Measurements from ENCODE around the gene CLDN2. TPM values are rescaled to one million over a fixed set of nuclear protein-coding genes. Genes with fewer than 3 reads are reported as not detected.
"Not testable (repeated sequence)": the region's sequence is repeated elsewhere in the genome, so short reads cannot be mapped to it uniquely, and the experiment has no call there.

CLDN2 gene, protein sequence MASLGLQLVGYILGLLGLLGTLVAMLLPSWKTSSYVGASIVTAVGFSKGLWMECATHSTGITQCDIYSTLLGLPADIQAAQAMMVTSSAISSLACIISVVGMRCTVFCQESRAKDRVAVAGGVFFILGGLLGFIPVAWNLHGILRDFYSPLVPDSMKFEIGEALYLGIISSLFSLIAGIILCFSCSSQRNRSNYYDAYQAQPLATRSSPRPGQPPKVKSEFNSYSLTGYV
- total RNA-seq (140 TPM), polyA plus RNA-seq (ENCODE audit: insufficient read depth, low read depth, low replicate concordance) (74.1 TPM)
- long read RNA-seq, donor 1: 0 reads
- long read RNA-seq, donor 2: 0 reads
- long read RNA-seq, donor 3: 0 reads
- long read RNA-seq, donor 4, partial matches to known transcripts: 16 of 17 reads
- long read RNA-seq, donor 4, other reads (novel, unspliced or antisense): 0 of 17 reads
- long read RNA-seq, donor 5: 0 reads
- long read RNA-seq, donor 6, partial matches to known transcripts: 0 of 1 reads
- long read RNA-seq, donor 6, other reads (novel, unspliced or antisense): 0 of 1 reads
- long read RNA-seq, donor 7, partial matches to known transcripts: 122 of 123 reads
- long read RNA-seq, donor 7, other reads (novel, unspliced or antisense): 0 of 123 reads
- long read RNA-seq, donor 8: 0 reads
- long read RNA-seq, donor 9: 0 reads
- long read RNA-seq, donor 10, partial matches to known transcripts: 25 of 26 reads
- long read RNA-seq, donor 10, other reads (novel, unspliced or antisense): 0 of 26 reads

DNA sequence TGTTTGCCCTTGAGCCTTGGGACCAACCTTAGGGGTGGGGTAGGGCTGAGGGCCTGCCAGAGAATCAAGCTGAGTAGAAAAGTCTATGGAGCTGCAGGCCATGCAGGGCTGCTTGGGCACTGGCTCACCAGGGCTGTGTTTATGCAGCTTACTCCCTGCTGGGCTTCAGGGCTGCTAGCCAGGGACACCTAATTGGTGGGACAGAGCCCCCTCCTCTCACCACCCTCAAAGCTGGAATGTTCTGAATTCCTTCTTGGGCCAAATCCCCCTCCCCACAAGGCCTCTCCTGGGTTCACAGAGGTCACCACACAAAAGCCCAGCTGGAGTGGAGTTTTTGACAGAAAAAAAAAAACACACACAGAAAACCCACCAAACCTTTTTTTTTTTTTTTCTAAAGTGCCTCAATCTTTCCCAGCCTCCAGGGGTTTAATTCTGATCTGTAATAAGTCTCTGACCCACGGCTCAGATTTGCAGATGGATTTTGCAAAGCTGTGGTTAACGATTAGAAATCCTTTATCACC, at the start of gene CLDN2:
Gene CLDN2 (plus strand): TSS at position 471 of the 521 bp plus-strand sequence. CDS start 7,827 bp downstream, outside the sequence.
- intact Hi-C loops (cut with DNase I): no loop called here
- FAIRE-seq: no peak

DNA sequence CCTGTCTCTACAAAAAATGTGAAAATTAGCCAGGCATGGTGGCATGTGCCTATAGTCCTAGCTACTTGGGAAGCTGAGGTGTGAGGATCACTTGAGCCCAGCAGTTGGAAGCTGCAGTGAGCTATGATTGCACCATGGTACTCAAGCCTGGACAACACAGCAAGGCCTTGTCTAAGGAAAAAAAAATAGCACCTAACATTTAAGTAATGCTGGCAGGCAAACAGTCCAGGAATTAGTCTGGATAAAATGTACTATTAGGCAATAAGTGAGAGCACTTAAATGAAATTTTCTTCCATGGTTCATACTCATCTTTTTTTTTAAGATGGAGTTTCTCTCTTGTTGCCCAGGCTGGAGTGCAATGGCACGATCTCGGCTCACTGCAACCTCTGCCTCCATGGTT, 47.4 kb upstream of the CLDN2 start:
- FAIRE-seq; H3K4me1 ChIP-seq (ENCODE audit: control insufficient read depth in 2 of 3, insufficient read depth in 2 of 3, low read depth in 1 of 3, low read length in 3 of 3); H3K9ac ChIP-seq (ENCODE audit: low read length in 3 of 3); H3K36me3 ChIP-seq (ENCODE audit: control insufficient read depth in 2 of 3, insufficient read depth in 3 of 3, low read length in 3 of 3); H3K27ac ChIP-seq (ENCODE audit: low read depth in 2 of 2, low read length in 2 of 2); H3K4me3 ChIP-seq (ENCODE audit: low read length in 3 of 3); intact Hi-C loops (cut with DNase I); H3K27me3 ChIP-seq (ENCODE audit: control insufficient read depth, insufficient read depth, low read length); DNase-seq; H3K9me3 ChIP-seq (ENCODE audit: control insufficient read depth in 2 of 3, insufficient read depth in 1 of 3, low read length in 3 of 3): not testable (repeated sequence)

More for the DNA sequence above, at the start of gene CLDN2:
- no peaks in the 10 kb centered on the region for H3K4me1 ChIP-seq (ENCODE audit: control insufficient read depth in 2 of 3, insufficient read depth in 2 of 3, low read depth in 1 of 3, low read length in 3 of 3)
- no peak within 1 kb of the TSS for H3K27ac ChIP-seq (ENCODE audit: low read depth in 2 of 2, low read length in 2 of 2)
- TF ChIP-seq, protein P1, sequence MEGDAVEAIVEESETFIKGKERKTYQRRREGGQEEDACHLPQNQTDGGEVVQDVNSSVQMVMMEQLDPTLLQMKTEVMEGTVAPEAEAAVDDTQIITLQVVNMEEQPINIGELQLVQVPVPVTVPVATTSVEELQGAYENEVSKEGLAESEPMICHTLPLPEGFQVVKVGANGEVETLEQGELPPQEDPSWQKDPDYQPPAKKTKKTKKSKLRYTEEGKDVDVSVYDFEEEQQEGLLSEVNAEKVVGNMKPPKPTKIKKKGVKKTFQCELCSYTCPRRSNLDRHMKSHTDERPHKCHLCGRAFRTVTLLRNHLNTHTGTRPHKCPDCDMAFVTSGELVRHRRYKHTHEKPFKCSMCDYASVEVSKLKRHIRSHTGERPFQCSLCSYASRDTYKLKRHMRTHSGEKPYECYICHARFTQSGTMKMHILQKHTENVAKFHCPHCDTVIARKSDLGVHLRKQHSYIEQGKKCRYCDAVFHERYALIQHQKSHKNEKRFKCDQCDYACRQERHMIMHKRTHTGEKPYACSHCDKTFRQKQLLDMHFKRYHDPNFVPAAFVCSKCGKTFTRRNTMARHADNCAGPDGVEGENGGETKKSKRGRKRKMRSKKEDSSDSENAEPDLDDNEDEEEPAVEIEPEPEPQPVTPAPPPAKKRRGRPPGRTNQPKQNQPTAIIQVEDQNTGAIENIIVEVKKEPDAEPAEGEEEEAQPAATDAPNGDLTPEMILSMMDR (IDR thresholded peaks at IDR 0.05; ENCODE audit: borderline replicate concordance, extremely low read depth, insufficient read depth): no peak
- no peaks in the 10 kb centered on the region for H3K27me3 ChIP-seq (ENCODE audit: control insufficient read depth, insufficient read depth, low read length)
- no peaks in the 10 kb centered on the region for H3K9me3 ChIP-seq (ENCODE audit: control insufficient read depth in 2 of 3, insufficient read depth in 1 of 3, low read length in 3 of 3)
- DNase-seq: peak in 3 of 5 donors; percentile 24 to 44 (median 34)
- no peak within 1 kb of the TSS for H3K9ac ChIP-seq (ENCODE audit: low read length in 3 of 3)
- H3K4me3 ChIP-seq (ENCODE audit: low read length in 3 of 3): no peak within 1 kb of the TSS
- H3K36me3 ChIP-seq (ENCODE audit: control insufficient read depth in 2 of 3, insufficient read depth in 3 of 3, low read length in 3 of 3): no peaks in the 10 kb centered on the region

DNA sequence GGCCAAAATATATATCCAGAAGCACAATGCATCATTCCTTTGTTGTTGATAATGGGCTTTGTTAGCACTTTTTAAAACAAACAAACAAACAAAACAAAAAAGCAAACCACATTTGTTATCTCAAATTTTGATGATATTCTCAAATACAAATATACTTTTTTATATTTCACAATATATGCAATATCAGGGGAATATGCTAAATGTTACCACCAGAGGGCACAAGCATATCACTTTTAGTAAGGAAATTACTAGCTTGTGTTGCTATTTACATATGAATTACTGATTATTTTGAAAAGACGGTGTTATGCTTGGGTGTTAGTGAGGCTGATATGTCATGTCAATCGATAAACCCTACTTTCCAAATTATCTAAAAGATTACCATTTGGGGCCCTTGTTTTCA, 46.1 kb upstream of the CLDN2 start:
- FAIRE-seq: peak; percentile 97
- no peak overlapping the region for H3K9ac ChIP-seq (ENCODE audit: low read length in 3 of 3)
- intact Hi-C loops (cut with DNase I): no loop called here
- no peaks in the 10 kb centered on the region for H3K9me3 ChIP-seq (ENCODE audit: control insufficient read depth in 2 of 3, insufficient read depth in 1 of 3, low read length in 3 of 3)
- TF ChIP-seq, protein P1 (IDR thresholded peaks at IDR 0.05; ENCODE audit: borderline replicate concordance, extremely low read depth, insufficient read depth): no peak
- H3K27me3 ChIP-seq (ENCODE audit: control insufficient read depth, insufficient read depth, low read length): no peaks in the 10 kb centered on the region
- no peak for DNase-seq
- H3K4me3 ChIP-seq (ENCODE audit: low read length in 3 of 3): no peak overlapping the region
- no peaks in the 10 kb centered on the region for H3K36me3 ChIP-seq (ENCODE audit: control insufficient read depth in 2 of 3, insufficient read depth in 3 of 3, low read length in 3 of 3)
- H3K27ac ChIP-seq (ENCODE audit: low read depth in 2 of 2, low read length in 2 of 2): no peak overlapping the region
- H3K4me1 ChIP-seq (ENCODE audit: control insufficient read depth in 2 of 3, insufficient read depth in 2 of 3, low read depth in 1 of 3, low read length in 3 of 3): no peaks in the 10 kb centered on the region

DNA sequence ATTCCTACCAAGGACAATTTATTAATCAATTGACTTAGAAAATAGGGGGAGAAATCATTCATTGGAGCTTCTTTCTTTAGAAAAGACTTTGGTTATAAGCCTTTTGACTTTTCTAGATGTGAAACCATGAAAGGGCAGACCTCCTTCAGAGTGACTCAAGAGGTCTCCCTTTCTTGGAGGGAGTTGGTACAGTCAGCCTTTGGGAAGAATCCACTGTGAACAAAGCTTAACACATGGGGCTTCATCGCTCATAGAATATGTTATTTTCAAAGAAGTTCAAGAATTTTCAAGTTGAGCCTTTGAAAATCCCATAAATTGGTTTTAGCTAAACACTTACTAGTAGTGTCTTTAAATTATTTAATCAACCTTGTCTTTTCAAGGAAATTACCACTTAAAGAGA, 45.1 kb upstream of the CLDN2 start:
- TF ChIP-seq, protein P1 (IDR thresholded peaks at IDR 0.05; ENCODE audit: borderline replicate concordance, extremely low read depth, insufficient read depth): no peak
- FAIRE-seq (no peak), DNase-seq (no peak)
- intact Hi-C loops (cut with DNase I): no loop called here
- H3K36me3 ChIP-seq (ENCODE audit: control insufficient read depth in 2 of 3, insufficient read depth in 3 of 3, low read length in 3 of 3): no peaks in the 10 kb centered on the region
- H3K9ac ChIP-seq (ENCODE audit: low read length in 3 of 3): no peak overlapping the region
- no peak overlapping the region for H3K4me3 ChIP-seq (ENCODE audit: low read length in 3 of 3)
- H3K4me1 ChIP-seq (ENCODE audit: control insufficient read depth in 2 of 3, insufficient read depth in 2 of 3, low read depth in 1 of 3, low read length in 3 of 3): no peaks in the 10 kb centered on the region
- H3K27ac ChIP-seq (ENCODE audit: low read depth in 2 of 2, low read length in 2 of 2): no peak overlapping the region
- no peaks in the 10 kb centered on the region for H3K9me3 ChIP-seq (ENCODE audit: control insufficient read depth in 2 of 3, insufficient read depth in 1 of 3, low read length in 3 of 3)
- H3K27me3 ChIP-seq (ENCODE audit: control insufficient read depth, insufficient read depth, low read length): no peaks in the 10 kb centered on the region
